ENCODE data around the gene PCGF1.
"Not testable (repeated sequence)": the region's sequence is repeated elsewhere in the genome, so short reads cannot be mapped to it uniquely, and the experiment has no call there.

PCGF1 gene

GRCh38 chr2:74498500-74499266, 8.8 kb downstream of the PCGF1 start:
- DNase-seq = peak; percentile 21 to 43

- no peak for DNase-seq
Measured at GRCh38 chr2:74497777-74498499, 9.6 kb downstream of the PCGF1 start.

GRCh38 chr2:74496997-74497776, 10.3 kb downstream of the PCGF1 start:
- no peak for DNase-seq

- no peak for DNase-seq
Measured at GRCh38 chr2:74495440-74495839, 12.1 kb downstream of the PCGF1 start.

- DNase-seq = no peak
Measured at GRCh38 chr2:74493546-74493945, 13.9 kb downstream of the PCGF1 start.

GRCh38 chr2:74491648-74492544, 15.6 kb downstream of the PCGF1 start:
- DNase-seq = no peak

- DNase-seq = no peak
Measured at GRCh38 chr2:74489906-74490305, 17.6 kb downstream of the PCGF1 start.

GRCh38 chr2:74488643-74489481, 18.6 kb downstream of the PCGF1 start:
- DNase-seq = no peak

- no peak for DNase-seq
Measured at GRCh38 chr2:74486141-74486540, 21.4 kb downstream of the PCGF1 start.

GRCh38 chr2:74483675-74484164, 23.8 kb downstream of the PCGF1 start:
- DNase-seq = not testable (repeated sequence)

GRCh38 chr2:74482801-74483674, 24.5 kb downstream of the PCGF1 start, which contains the start of the genes CCDC142 and TTC31:
Gene CCDC142, minus strand, starts transcription at chr2:74482998. Its CDS starts 161 bp downstream, at chr2:74482837.
Gene TTC31, plus strand, starts transcription at chr2:74483081. Its CDS starts 15 bp downstream, at chr2:74483096.
- peak; percentile 84 to 99 for DNase-seq

GRCh38 chr2:74481961-74482800, 25.3 kb downstream of the PCGF1 start:
- DNase-seq = peak; percentile 63 to 81

GRCh38 chr2:74481431-74481830, 26.1 kb downstream of the PCGF1 start:
- DNase-seq = no peak

GRCh38 chr2:74474899-74475298, 32.6 kb downstream of the PCGF1 start:
- DNase-seq = no peak

GRCh38 chr2:74474481-74474880, 33.0 kb downstream of the PCGF1 start:
- no peak for DNase-seq

- DNase-seq = no peak
Measured at GRCh38 chr2:74472945-74473258, 34.6 kb downstream of the PCGF1 start.

- peak; percentile 75 to 87 for DNase-seq
Measured at GRCh38 chr2:74472086-74472944, 35.2 kb downstream of the PCGF1 start, which contains the start of gene MRPL53. Gene MRPL53, minus strand, starts transcription at chr2:74472680. Its CDS starts 20 bp downstream, at chr2:74472660.
